ENCODE results near the gene KAT8. TPM values are rescaled to one million over a fixed set of nuclear protein-coding genes. Genes with fewer than 3 reads are reported as not detected.

The KAT8 gene
- 59.0 TPM for total RNA-seq

DNA sequence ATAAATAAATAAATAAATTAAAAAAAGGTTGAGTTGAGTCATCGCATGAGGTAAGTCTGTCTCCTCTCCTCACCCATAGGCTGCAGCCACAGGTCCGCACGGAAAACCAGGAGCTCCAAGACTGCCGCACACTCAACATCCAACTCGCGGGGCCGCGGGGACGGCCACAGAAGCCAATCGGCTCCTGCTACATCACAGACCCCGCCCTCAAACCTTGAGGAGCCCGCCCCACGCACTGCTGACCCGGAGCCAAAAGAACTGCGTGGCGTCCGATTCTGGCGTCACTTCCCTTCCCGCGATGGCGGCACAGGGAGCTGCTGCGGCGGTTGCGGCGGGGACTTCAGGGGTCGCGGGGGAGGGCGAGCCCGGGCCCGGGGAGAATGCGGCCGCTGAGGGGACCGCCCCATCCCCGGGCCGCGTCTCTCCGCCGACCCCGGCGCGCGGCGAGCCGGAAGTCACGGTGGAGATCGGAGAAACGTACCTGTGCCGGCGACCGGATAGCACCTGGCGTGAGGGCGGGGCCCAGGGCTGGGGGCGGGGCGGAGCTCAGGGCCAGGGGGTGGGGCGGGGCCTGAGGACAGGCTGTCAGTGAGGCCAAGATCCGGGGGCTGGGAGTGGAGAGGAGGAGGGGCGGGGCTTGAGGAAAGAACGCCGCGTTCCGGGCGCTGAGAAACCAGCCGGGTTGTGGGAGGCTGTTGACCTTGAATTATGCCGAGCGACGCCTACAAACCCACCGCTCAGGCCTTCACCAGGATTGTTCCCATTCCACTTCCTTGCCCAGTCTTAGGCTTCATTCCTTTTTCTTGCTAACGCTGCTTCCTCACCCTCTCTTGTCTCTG is at the start of gene KAT8:
Gene KAT8, plus strand, starts transcription at position 281 of the 839 bp plus-strand sequence. Its CDS starts 18 bp downstream, at position 299.

DNA sequence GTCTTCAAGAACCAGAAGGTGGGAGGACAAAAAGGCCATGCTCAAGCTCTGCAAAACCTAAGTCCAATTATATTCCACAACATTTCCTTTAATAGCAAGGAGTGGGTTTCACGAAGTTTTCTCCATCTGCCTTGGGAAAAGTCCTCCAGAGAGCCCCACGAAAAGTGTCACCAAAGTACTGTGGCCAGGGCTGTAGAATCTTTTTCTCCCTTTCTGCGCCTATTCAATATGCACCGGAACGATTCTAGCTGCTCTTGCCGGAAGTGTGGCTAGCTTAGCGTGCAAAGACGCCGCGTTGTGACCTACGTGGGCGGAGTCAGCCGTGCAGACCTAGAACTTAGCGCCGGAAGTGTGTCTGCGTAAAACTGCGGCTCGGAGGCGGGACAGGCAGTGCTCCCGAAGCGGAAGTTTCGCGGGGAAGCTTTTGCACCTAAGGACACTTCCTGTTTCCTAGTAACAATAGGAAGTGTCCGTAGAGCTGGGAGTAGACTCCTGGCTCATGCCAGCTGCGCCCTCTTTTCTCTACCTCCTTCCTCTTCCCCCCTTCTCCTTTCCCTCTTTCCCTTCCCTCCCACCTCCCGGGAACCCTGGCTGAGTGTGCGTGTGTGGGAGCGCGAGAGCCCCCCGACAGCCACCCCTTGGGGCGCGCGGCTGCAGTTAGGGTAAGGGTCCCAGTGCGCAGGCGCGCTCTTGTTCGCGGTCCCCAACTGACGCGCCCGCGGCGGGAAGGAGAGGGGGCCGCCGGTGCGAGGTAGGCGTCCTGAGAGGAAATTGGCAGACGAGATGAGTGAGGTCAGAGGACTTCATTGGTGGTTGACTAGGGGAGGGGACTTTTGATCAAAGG is 43.3 kb upstream of the KAT8 start, which contains the start of the genes ZNF646 and ZNF668:
Gene ZNF646, plus strand, starts transcription at position 453 of the 844 bp plus-strand sequence. CDS start 1,903 bp downstream, outside the sequence.
Gene ZNF668, minus strand, starts transcription at position 271 of the 844 bp plus-strand sequence. CDS start 9,781 bp downstream, outside the sequence.

DNA sequence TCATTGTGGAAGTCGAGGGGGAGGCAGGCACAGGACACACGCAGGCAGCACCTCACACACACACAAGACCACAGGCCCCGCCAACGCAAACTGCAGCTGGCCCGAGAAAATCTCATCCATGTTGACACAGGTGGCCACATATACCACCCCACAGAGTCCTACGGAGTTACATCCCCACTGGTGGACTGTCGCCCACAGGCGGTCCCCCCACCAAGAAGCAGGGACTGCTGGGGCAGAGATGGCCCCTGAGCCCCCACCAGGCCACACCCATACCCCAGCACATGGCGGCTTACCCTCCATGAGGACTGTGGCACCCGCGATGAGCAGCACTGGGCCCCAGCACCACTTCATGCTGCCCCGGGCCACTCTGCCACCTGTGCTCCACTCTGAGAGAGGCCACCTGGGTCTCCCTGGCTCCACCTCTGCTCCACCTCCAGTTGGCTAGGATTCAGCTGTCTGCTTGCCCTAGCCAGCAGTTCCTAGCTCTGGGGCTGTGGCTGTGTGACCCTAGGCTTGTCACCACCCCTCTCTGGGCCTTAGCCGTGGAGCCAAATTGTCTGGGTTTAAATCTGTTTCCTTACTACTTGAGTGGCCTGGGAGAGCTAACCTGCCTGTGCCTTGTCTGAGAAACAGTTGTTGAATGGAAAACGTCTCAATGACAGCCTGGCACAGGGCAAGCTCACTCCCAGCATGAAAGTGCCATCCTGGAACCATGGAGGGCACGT is 28.8 kb upstream of the KAT8 start, which contains the start of gene PRSS53:
Gene PRSS53, minus strand, starts transcription at position 485 of the 725 bp plus-strand sequence. Its CDS starts 134 bp downstream, at position 351.

DNA sequence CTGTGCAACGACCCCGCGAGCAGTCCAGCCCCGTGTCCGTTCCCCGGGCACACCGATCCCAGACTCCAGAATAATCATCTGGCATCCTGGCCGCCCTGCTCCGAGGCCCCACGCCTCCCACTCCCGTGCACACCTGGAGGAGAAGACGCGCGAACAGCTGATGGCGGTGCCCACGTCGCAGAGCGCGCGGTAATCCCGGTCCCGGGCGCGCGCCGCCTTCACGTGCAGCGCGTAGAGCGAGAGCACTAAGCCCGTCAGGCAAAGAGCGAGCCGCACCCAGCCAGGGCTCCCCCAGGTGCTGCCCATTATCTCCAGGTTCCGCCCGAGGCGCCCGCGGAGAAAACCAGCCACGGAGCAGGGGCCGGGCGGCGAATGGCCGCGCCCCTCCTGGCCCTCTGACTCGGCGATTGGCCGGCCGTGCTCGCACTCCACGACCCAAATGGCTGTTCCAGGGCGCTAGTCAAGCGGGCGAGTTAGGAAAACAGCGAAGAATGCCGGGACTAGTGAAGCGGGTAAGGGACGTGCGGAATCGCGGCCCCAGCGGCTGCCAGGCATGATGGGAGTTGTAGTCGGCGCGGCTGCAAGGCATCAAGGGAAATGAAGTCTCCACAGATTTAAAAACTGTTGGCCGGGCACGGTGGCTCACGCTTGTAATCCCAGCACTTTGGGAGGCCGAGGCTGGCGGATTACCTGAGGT is 22.9 kb upstream of the KAT8 start, which contains the start of gene VKORC1:
Gene VKORC1, minus strand, starts transcription at position 374 of the 697 bp plus-strand sequence. Its CDS starts 68 bp downstream, at position 306.

DNA sequence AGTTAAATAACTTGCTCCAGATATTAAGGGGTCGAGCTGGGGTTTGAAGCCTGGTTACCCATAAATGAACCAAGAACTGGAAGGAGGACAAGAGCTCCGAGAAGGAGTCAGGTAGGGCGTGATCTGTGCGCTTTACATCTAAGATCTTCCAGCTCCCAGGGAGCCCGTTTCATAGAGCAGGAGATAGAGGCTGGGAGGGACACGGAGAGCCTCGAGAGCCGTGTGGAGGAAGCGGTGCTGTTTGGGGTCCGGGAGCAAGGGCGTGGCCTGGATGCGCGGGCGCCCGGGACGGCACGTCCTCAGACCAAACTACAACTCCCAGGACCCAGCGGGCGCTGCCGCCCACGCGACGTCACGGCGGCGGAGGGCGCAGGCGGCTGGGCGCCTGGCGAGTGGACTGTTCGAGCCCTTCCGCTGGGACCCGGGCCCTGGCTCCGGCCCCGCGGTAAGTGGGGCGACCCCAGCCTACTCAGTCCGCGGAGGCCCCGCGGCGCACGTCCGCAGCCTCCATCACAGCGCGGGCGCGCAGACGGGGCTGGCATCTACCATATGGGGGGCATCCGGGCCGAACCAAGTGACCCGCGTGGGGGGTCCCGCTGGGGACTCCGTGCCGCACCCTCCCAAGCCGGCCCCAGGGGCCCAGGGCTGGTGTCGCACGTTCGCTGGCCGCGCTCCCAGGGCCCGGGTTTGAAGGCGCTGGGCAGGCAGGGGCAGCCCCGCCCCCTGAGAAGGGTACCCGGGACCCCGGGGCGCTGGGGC is 9.2 kb upstream of the KAT8 start, which contains the start of gene BCKDK:
Gene BCKDK, plus strand, starts transcription at position 352 of the 759 bp plus-strand sequence. CDS start 838 bp downstream, outside the sequence.

DNA sequence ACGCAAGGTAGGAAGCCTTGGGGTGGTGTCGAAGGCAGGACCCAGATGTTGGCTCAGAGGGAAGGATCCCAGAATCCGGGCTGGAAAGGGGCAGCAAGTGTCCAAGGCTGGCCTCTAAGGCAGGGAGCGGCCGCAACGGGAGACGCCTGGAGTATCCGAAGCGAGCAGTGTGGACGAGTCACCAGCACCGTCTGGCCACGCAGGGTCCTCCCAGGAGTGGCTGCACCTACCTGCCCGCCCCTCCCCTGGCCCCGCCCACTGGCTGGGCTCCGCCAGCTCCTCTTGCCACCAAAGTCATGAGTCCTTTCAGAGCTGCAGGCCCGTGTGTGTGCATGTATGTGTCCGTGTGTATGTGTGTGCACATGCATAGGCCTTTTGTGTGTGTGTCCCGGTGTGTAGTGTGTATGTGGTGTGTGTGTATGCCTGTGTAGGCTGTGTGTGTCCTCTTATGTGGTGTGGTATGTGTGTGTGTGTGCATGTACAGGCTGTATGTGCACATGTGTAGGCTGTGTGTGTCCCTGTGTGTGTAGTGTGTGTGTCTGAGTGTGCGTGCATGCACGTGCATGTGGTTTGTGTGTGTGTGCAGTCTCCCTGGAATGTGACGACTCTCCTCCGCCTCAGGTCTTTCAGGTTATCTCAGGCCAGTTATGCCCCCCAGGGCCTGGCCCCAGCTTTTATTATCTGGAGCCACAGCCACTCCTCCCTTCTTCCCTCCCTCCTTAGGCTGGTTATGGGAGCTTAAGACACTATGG is 18.2 kb downstream of the KAT8 start, which contains the start of gene PRSS8:
Gene PRSS8, minus strand, starts transcription at position 193 of the 752 bp plus-strand sequence. CDS start 229 bp downstream, outside the sequence.

DNA sequence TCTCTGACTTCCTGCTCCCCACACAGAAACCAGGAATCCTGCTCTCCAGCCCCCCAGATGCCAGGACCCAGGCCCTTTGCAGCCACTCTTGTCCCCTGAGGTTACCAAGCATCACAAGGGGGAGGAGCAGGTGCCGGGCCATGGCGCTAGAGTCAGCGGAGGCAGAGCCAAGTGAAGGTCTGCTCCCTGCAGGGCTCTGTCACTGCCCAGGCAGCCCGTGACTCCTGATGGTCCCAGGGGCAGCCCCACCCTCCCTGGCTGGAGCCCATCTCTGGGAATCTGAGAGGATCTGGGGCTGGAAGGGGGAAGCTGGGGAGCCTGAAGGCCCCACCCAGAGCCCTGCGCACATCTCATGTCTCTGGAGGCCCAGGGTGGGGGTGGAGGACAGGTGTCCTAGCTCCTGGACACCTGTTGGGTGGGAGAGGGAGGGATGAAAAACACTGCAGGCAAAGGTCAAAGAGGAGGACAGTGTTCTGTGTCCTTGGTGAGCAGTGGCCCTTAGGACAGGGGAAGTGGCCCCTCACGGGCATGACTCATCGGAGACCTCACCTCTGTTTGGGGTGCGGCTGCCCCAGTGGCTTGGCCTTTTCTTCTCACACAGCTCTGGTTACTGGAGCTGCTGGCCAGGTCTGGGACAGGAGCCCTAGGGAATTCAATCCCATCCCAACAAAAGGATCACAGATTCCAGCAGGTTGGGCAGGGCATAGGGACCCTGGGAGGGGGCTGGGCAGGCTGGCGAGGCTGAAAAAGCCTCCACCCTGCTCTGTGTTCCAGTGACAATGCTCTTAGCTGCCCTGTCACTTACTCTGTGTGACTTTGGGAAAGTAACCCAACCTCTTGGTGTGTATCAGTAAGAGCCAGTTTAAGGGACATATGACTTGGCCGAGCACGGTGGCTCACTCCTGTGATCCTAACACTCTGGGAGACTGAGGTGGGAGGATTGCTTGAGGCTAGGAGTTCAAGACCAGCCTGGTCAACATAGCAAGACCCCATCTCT is 32.7 kb downstream of the KAT8 start, which contains the start of gene PRSS36:
Gene PRSS36, minus strand, starts transcription at position 173 of the 997 bp plus-strand sequence. Its CDS starts 31 bp downstream, at position 142.

DNA sequence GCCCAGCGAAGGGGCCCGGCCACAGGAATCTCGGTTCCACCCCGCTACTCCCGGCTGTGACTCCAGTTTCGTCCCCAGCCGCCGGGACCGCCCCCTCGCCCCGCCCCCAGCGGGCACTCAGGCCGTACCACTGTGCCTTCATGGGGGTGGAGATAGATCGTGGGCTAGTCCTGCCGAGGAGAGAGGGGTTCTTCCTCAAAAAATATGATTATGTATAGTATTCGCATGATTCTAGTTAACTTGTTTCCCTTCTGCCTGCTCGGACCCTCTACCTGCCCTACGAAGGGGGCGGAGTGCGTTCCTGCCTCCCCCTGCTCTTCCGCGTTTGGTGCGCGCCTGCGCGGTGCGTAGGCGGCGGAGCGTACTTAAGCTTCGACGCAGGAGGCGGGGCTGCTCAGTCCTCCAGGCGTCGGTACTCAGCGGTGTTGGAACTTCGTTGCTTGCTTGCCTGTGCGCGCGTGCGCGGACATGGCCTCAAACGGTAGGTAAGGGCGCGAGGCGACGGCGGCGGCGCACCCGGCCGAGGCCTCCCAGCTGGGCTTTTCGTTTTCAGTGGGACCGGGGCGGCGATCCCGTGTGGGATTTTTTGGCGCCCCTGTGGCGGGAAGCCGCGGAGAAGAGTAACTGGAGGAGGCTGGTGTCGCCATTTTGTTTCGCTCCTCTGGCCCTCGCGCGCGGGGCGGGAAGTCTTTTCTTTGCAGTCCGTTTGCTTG is 62.4 kb downstream of the KAT8 start, which contains the start of gene FUS:
Gene FUS, plus strand, starts transcription at position 393 of the 713 bp plus-strand sequence. Its CDS starts 76 bp downstream, at position 469.

Small RNA genes within 50 kb of the gene (small RNA-seq; reads per million reads assigned to genes)
- gene AC009088.4 (ENCODE audit: low replicate concordance) (not detected), gene NDUFA3P6 (ENCODE audit: low replicate concordance) (not detected)

Other genes starting within 250 kb of the KAT8 start
- 34.0 TPM for gene BCL7C, start 223.6 kb upstream of the KAT8 start, total RNA-seq
- 4.8 TPM for gene CTF1, start 221.1 kb upstream of the KAT8 start, total RNA-seq
- 18.0 TPM for gene FBXL19, start 194.1 kb upstream of the KAT8 start, total RNA-seq
- gene ORAI3, start 168.6 kb upstream of the KAT8 start, total RNA-seq: 21.8 TPM
- 9.5 TPM for gene SETD1A, start 159.9 kb upstream of the KAT8 start, total RNA-seq
- 11.3 TPM for gene HSD3B7, start 132.5 kb upstream of the KAT8 start, total RNA-seq
- 2.6 TPM for gene STX1B, start 107.0 kb upstream of the KAT8 start, total RNA-seq
- gene STX4, start 84.1 kb upstream of the KAT8 start, total RNA-seq: 30.0 TPM
- 6.5 TPM for gene ZNF668, start 43.4 kb upstream of the KAT8 start, total RNA-seq
- gene ZNF646, start 43.2 kb upstream of the KAT8 start, total RNA-seq: 17.9 TPM
- gene PRSS53, start 28.7 kb upstream of the KAT8 start, total RNA-seq: 1.1 TPM
- gene VKORC1, start 22.9 kb upstream of the KAT8 start, total RNA-seq: 58.7 TPM
- 32.8 TPM for gene BCKDK, start 9.3 kb upstream of the KAT8 start, total RNA-seq
- 30.2 TPM for gene PRSS8, start 18.1 kb downstream of the KAT8 start, total RNA-seq
- gene PRSS36, start 32.4 kb downstream of the KAT8 start, total RNA-seq: 0.76 TPM
- gene FUS, start 62.5 kb downstream of the KAT8 start, total RNA-seq: 151 TPM
- gene PYCARD, start 85.1 kb downstream of the KAT8 start, total RNA-seq: 23.4 TPM
- gene TRIM72, start 96.5 kb downstream of the KAT8 start, total RNA-seq: 13.8 TPM
- gene PYDC1, start 99.5 kb downstream of the KAT8 start, total RNA-seq: not detected
- 10.9 TPM for gene ITGAM, start 142.3 kb downstream of the KAT8 start, total RNA-seq
- 9.5 TPM for gene ITGAX, start 237.5 kb downstream of the KAT8 start, total RNA-seq

Measured in metanephros (tissue), 2 donors.